ENCODE results near the gene MTHFR. TPM values are rescaled to one million over a fixed set of nuclear protein-coding genes. Genes with fewer than 3 reads are reported as not detected.

The MTHFR gene
- polyA plus RNA-seq, 1 donor from 2014 or later = 21.2 TPM

- TF ChIP-seq REST (IDR thresholded peaks at IDR 0.05; ENCODE audit: borderline replicate concordance) = no peak
- no peak for TF ChIP-seq EZH2 (IDR thresholded peaks at IDR 0.05; ENCODE audit: borderline replicate concordance, insufficient read depth, low read length, poor library complexity, severe bottlenecking)
- TF ChIP-seq POLR2AphosphoS5 (IDR thresholded peaks at IDR 0.05) = no peak
- no peak overlapping the region for H3K4me2 ChIP-seq (ENCODE audit: low read length)
- no peak overlapping the region for H3K27ac ChIP-seq (ENCODE audit: low read length)
- H3K36me3 ChIP-seq (ENCODE audit: insufficient read depth, low read length) = no peaks in the 10 kb centered on the region
- no peaks in the 10 kb centered on the region for H4K20me1 ChIP-seq (ENCODE audit: insufficient read depth)
- H3K9me3 ChIP-seq (ENCODE audit: low read length) = no peaks in the 10 kb centered on the region
- no peaks in the 10 kb centered on the region for H3K27me3 ChIP-seq (ENCODE audit: insufficient read depth, low read depth, low read length)
- H3F3A ChIP-seq (ENCODE audit: insufficient read depth, low read length, poor library complexity, severe bottlenecking) = no peaks in the 10 kb centered on the region
- H3K9ac ChIP-seq (ENCODE audit: low read length) = no peak overlapping the region
- H2AFZ ChIP-seq (ENCODE audit: low read depth, low read length) = no peak overlapping the region
- no peak overlapping the region for H3K4me3 ChIP-seq (ENCODE audit: low read length)
- no peaks in the 10 kb centered on the region for H3K79me2 ChIP-seq (replicated peaks; ENCODE audit: insufficient read depth, low read length)
- no peaks in the 10 kb centered on the region for H3K9me2 ChIP-seq (ENCODE audit: insufficient read depth, low read length)
These were observed 25.2 kb downstream of the MTHFR start for GRCh38 chr1:11780380-11781147.

GRCh38 chr1:11779715-11780379 lies 25.9 kb downstream of the MTHFR start:
- no peaks in the 10 kb centered on the region for H3F3A ChIP-seq (ENCODE audit: insufficient read depth, low read length, poor library complexity, severe bottlenecking)
- no peaks in the 10 kb centered on the region for H3K9me2 ChIP-seq (ENCODE audit: insufficient read depth, low read length)
- TF ChIP-seq CTCF (IDR thresholded peaks at IDR 0.05; ENCODE audit: poor library complexity, severe bottlenecking) (no peak), RAD21 (conservative IDR thresholded peaks at IDR 0.05) (no peak), EZH2 (IDR thresholded peaks at IDR 0.05; ENCODE audit: borderline replicate concordance, insufficient read depth, low read length, poor library complexity, severe bottlenecking) (no peak), MXI1 (conservative IDR thresholded peaks at IDR 0.05; ENCODE audit: poor library complexity, severe bottlenecking) (no peak), TAF1 (IDR thresholded peaks at IDR 0.05; ENCODE audit: low read depth) (no peak), REST (IDR thresholded peaks at IDR 0.05; ENCODE audit: borderline replicate concordance) (no peak), SMC3 (conservative IDR thresholded peaks at IDR 0.05; ENCODE audit: poor library complexity) (no peak), POLR2AphosphoS5 (IDR thresholded peaks at IDR 0.05) (no peak), EP300 (conservative IDR thresholded peaks at IDR 0.05; ENCODE audit: poor library complexity, severe bottlenecking) (no peak)
- no peak overlapping the region for H3K4me3 ChIP-seq (ENCODE audit: low read length)
- H3K9ac ChIP-seq (ENCODE audit: low read length) = no peak overlapping the region
- H2AFZ ChIP-seq (ENCODE audit: low read depth, low read length) = no peak overlapping the region
- no peak overlapping the region for H3K4me2 ChIP-seq (ENCODE audit: low read length)
- no peaks in the 10 kb centered on the region for H3K36me3 ChIP-seq (ENCODE audit: insufficient read depth, low read length)
- H4K20me1 ChIP-seq (ENCODE audit: insufficient read depth) = no peaks in the 10 kb centered on the region
- H3K9me3 ChIP-seq (ENCODE audit: low read length) = no peaks in the 10 kb centered on the region
- H3K27ac ChIP-seq (ENCODE audit: low read length) = no peak overlapping the region
- no peaks in the 10 kb centered on the region for H3K79me2 ChIP-seq (replicated peaks; ENCODE audit: insufficient read depth, low read length)
- H3K27me3 ChIP-seq (ENCODE audit: insufficient read depth, low read depth, low read length) = no peaks in the 10 kb centered on the region

All from neural cell (in vitro differentiated cells).